Limb (tissue), 2 donors: ENCODE measurements around the gene ITPR2.

Experiments used
- DNase-seq, 2 donors: peaks; one replicate each; pipeline ENCODE4 v3.0.0-alpha.2; 2016; ENCODE audit errors: extremely low spot score in 2 of 2

The ITPR2 gene

DNA sequence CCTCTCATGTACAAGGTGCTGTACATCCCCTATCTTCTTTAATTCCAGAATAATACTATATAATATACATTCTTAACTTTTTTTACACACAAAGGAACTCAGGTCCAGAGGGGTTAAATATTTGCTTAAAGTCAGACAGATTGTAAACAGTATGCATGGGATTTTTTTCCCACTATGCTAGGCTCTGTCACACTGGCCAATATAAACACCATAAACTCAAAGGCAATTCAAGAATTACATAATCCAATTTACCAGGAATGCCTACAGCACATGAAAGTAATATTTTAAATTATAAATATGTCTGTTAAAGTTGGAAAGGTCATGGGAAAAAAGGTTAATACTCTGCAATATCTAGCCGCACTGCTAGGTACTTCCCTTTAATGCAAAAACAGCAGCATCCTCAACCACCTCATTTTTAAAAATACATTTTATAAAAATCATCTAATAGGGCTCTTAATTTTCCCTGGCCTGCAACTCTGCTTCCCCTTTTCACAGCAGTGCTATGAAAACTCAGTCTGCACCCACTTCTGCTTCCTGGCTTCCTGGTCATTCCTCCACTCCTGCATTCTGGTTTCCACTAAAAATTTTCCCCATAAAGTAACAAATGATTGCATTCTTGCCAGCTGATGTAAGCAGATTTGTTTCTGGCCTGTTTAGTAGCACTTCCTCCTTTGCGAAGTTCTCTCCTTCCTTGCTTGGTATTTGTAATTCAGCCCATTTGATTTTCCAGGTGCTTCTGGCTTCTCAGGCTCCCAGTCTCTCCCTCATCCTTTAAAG is 128.1 kb downstream of the ITPR2 start:
- DNase-seq: no peak

DNA sequence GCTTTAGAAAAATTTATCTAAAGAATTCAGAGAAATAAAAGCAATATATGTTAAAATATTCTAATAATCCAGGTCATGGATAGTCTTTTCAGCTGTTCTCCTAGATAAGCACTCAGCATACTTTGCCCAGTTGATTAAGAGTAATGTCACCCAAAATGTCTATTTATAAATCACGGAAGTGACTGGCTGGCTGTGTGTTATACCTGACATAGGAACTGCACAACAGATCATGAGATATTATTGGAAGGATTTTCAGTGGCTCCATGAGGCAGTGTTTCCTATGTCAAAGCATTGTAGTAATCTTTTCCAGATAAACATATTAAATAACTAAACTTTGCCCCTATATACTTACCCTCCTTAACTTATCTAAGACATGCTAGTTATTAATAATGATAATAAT is 128.8 kb downstream of the ITPR2 start:
- DNase-seq: no peak

DNA sequence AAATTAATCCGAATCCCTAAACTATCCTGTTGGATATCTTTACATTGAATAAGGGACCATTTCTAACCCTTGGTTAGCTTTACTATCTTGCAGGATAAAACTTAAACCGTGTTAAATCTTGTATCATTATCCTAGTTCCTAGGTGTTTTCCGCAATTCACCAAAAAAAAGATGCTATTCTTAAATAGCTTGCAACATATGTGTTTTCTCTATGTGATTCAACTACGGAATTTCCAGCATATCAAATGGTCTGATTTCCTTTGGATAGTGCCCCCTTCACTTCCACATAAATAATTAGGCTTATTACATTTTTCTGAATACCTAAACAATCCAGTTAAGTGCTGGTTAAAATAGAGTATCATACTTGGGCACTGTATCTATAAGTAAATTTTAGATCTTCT is 130.3 kb downstream of the ITPR2 start:
- DNase-seq: no peak

DNA sequence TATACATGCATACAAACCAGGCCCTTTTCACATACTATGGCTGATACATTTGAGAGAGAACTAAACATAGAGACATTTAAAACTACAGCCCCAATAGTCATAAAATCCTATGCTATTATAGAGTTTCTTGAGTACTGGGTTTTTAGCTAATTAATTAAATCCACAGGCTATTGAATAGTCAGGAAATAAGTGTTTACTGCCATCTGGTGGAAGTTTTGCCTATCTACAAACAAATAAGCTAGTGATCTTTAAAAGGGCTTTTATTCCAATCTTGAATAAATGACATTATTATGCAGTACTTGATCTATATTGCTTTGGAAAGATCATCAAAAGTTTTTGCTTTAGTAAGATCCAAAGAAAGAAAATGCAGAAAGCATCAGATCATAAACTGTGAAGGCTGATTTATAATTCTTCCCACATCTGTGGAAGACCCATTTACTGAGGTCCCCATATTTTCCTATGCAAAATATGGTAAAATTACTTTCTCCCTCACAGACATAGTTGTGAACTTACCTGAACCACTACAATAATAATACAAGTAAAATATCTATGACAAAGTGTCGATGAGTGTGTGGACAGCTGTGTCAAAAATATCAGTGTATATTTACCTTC is 131.3 kb downstream of the ITPR2 start:
- peak in 1 of 2 donors; percentile 75 for DNase-seq

DNA sequence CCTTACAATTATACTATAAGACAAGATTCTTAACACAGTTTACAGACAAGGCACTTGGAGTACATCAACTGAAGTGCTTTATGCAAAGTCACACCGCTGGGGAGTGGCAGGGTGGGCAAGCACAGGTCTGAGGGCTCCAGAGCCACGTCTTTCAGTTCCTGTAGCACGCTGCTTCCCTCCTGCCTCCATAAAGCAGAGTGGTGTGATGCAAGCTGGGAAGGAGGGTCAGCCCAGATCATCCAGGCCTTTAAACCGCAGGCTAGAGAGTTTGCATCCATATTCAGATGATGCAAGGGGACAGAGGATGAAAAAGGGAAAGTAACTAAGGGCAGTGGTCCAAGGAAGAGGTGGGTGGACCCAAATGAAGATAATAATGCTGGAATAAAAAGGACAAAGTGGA is 132.6 kb downstream of the ITPR2 start:
- no peak for DNase-seq

DNA sequence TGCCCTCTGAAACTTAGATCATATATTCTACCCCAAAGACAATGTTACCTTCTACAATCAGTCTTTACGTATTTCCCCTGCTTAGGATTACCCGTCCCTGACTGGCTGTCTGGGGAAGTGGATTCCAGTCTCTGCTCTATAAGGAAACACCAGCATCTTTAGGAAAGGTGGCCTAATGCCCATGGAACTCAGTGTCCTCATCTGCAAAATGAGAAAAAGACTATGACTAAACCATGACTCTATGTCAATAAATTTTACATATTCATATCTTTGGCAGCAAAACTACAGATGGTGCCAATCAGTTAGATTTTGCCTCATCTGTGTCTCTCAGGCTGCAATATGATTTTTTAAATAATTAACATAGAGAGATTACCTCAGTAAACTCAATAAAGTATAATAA is 133.8 kb downstream of the ITPR2 start:
- no peak for DNase-seq

DNA sequence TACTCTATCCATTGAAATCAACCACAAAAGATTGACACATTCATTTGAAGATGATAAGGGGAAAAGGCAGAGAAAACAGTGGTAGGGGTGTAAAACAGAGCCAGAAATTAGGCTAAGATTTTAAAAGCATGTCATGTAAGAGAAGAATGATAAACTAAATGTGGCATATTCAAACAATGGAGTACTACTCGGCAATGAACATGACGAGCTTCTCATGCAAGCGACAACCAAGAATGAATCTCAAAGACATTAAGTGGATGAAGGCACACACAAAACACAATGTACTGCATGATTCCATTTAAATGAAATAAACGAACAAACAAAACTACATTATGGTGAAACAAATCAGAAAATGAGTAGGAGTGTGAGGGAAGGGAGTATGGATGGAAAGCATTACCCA is 134.8 kb downstream of the ITPR2 start:
- no peak for DNase-seq

DNA sequence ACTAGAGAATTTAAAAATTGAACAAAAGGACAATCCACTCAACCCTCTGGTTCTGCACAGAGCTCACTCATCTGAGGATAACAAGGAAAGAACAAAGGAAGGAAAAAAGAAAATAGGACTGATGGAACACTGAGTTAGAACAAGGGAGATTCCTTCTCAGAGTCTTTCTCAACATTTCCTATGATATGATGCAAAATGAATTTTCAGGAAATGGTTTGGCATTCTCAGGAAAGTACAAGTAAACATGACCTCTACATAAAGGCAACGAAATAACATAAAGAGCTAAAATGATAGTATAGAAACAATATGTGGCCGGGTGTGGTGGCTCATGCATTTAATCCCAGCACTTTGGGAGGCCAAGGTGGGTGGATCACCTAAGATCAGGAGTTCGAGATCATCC is 135.8 kb downstream of the ITPR2 start:
- no peak for DNase-seq

DNA sequence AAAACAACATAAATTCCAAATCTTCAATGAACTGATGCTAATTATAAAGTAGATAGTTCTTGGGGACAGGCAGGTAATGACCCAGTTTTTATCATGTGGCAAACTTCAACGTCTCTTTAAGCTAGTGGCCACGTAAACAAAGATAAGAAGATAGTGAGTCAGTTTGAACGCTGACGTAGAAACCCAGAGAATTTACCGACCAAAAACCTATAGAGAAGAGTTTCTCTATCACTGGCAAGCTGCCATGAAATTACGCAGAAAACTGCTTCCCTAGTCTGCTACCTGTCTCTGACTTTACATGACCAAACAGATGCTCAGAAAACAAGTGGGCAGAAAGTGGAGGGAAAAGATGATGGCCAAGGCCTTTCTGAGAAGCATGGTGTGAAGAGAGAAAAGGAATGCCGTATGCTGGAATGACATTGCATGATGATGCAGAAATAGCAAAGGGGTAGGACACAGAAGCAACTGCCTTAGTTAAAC is 136.3 kb downstream of the ITPR2 start:
- DNase-seq: no peak

DNA sequence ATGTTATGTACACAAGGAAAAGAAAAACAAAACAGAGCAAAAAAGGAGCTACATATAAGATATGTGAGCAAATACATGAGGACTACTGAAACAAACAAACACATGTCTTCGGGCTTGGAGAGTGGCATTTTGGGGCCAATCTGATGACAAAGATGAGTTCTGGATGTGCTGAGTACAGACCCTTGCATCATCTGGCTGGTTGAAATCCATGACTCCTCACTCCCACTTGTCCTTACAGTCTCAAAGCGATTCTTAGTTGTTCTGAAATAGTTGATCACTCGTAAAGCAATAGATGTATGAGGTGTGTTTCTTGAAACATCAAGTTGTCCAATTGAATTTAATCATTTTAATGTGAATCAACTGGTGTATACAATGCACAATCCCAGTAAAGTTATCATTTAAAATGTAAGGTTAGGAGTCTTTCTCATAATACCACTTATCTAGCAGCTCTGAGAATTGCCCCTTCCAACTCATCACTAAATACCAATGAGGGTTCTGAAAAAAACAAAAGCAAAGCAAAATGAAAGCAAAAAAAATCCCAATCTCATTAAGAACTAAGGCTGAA is 136.9 kb downstream of the ITPR2 start:
- no peak for DNase-seq

DNA sequence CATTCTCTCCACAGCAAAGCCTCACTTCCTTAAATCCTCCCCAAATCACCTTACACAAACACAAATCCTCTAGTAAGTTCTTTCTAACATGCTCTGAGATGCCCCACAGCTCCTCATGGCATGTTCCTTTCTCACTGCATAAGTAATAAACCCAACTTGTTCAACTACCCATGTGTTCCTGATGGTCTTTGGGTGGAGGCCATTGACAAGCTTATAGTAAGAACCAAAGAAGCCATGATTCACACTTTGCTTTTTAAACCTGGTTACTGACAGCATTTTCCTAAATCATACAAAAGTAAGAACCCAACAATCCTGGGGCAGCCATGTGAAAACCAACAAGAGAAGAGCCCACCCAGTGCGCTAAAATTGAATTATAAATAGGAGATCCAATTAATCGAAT is 138.6 kb downstream of the ITPR2 start:
- no peak for DNase-seq

DNA sequence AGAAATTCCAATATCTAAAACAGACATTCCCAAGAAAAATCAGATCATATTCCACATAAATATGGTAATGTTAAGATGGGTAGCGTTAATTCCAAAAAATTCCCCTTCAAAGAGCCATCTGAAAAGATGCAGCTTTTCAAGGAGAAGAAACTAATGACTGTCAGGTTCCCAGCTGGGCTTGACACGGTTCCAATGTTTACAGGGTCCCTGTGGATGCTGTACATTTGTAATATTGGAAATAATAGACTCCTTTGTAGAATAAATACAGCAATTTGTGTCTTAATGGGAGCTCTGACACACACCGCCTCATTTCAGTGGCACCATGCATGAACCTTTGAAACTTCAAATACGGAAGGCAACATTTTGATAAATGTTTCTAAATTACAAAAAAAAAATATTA is 140.6 kb downstream of the ITPR2 start:
- no peak for DNase-seq

DNA sequence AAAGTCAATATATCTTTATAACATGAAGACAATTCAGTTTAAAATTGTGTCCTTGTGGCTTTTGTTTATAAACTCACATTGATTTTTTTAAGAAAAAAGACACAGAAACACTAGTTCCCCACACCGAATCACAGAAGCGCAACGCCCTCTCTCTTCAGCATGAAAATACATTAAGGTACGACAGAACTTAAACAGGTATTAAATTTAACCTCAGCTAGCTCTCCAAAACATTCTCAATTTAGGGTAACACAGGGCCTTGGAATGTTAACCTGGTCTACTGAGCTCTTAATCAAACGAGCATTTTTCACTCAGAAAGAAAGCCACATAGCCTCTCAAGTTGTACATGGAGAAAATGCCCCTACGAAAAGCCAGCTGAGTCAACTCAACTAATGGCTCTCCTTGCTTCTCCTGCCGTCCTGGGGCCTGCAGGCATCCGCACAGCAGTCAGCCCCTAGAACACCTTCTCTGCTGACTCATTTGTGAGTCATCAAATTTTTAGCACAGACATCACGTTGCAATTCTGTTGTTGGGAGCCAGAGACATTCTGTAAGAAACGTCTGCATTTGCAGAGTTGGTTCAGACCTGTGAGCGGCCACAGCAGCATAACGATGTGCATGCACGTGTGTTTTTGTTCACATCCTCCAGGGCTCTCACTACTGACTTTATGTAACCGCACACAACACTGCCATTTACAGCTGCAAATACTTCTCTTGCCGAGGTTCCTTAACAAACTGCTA is 141.6 kb downstream of the ITPR2 start:
- DNase-seq: peak in 1 of 2 donors; percentile 30

DNA sequence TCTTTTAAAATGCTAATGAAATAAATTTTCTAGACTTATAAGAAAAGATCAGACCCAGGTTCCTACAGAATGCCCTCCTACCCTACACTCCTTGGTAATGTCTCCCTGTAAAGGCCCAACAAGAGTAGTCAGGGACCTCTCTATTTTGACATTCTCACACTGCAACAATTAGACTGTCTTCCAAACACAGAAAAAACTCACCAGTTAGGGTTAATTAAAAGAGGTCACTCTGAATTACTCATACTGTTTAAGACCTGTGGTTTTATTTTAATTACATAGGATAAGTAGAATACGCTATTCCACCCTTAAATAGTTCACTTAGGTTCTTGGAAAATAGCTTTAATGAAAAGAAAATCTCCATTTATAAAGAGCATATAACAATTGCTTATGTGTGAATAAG is 142.4 kb downstream of the ITPR2 start:
- no peak for DNase-seq

DNA sequence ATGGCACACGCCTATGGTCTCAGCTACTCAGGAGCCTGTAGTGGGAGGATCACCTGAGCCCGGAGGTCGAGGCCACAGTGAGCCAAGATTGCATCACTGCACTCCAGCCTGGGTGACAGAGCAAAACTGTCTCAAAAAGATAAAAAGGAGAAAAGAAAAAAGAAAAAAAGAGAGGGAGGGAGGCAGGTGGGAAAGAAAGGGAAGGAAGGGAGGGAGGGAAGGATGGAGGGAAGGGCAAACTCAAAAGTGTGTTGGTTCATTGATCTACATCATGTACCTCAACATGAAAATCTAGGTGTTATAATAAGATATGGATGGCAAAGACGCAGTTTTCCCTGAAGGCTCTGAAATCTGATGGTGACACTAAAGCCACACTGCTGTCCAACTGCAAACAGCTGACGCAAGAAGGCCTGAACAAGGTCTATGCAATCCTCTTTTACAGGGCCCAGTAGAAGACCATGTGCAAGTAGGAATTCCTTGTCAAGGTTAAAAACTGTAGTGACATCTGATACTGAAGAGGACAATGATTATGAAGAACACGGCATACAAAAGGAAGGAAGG is 143.6 kb downstream of the ITPR2 start:
- DNase-seq: no peak

DNA sequence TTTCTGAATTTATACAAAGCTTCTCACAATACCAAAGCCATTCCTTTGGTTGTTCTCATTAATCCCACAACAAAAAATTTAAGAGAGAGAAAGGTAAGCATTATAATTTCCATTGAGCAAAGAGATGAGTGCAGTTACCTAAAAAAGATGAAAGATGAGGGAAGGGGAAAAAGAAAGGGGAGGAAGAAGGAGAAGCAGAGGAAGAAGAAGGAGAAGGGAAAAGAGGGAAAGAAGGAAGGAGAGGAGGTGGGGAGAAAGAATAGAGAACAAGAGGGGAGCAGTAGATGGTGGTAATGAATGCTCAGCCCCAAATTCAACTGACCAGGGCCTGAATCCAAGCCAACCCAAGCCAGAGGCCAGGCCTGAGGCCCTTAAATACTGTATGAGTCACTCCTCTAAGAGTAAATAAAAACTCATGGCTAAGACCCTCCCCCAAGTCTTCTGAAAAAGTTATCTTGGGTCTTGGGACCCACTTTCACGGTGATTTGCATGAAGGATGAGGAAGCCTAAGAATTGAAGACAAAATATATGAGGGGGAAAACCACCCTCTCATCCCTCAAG is 144.6 kb downstream of the ITPR2 start:
- DNase-seq: no peak

DNA sequence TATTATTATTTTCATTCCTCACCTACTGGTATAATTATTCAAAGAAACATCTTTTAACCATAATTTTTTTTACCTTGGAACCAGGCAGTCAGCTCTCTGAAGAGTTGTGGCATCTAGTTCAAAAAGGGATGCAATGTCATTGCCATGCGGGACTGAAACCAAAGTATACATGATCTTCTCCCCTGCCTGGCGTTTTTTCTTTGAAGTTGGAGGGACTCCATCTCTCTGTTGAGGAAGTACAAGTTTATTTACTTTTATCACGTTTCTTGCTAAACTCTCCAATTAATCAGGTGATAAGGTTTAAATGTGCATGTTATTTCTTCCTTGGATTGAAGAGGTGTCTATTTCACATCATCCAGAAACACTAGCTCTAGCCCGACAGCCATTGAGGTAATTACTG is 146.6 kb downstream of the ITPR2 start:
- no peak for DNase-seq

DNA sequence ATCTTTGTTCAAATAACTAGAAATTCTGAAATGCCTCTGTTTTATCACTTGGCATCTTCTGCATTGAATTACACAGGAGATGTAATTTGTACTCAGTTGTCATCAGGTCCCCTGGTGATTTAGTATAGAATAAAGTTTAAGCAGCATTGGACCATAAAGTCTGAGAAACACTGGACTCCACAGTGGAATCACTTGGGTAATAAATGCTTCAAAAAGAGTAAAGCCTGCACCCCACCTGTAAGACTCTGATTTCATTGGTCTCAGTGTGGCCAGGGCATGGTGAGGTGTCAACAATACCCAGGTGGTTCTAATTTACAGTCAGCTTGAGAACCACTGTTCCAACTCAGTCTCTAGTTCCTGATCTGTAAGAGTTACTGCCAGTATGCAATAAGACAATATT is 148.9 kb downstream of the ITPR2 start:
- no peak for DNase-seq

DNA sequence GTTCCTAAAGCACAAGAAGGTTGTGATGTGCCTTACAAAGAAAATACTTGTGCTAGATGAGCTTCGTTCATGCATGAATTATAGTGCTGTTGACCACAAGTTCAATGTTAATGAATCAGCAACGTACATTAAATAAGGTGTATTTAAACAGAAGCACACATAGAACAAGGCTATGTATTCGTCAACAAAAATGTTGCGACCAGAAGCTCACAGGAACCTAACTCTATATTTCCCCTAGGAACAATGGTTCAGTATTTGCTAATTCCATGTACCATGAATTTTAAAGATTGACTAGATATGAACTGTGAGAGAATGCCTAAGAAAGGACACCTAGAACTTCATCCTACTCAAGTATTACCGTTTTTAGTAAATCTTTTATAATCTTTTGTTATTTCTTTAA is 149.6 kb downstream of the ITPR2 start:
- no peak for DNase-seq

DNA sequence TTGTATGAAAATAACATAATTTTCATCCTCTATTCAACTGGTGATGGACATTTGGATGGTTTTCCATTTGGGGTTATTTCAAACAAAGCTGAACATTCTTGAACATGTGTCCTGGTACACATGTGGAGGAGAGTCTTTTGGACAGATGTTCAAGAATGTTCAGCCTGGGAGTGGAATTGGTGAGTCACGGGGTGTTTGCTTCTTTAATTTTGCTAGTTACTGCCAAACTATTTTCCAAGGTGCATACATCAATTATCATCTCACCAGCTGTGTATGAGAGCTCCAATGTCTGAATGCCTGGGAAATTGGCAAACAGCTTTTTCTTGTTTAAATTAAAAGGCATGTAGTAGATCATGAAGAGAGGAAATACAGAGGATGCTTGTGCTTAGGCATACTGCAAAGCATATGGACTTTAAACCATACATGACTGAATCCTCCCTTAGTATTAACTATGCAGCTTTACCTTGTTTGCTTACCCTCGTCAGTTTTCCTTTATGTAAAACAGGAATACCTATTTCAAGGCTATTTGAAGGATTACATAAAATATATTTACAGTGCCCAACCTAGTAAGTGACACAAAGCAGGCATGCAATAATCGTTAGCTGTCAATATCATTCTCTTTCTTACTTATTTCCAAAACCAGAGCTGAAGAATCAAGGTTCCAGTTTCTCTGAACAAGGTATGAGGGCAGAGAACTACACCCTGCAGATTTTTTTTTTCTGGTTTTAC is 152.1 kb downstream of the ITPR2 start:
- peak in 1 of 2 donors; percentile 48 for DNase-seq
